HTR-8/SVneo (cell line): ENCODE measurements around the gene OTOP1.
"Not testable (repeated sequence)": the region's sequence is repeated elsewhere in the genome, so short reads cannot be mapped to it uniquely, and the experiment has no call there.

Source experiments
- DNase-seq: peaks from one replicate; pipeline ENCODE4 v3.0.0; 2011; ENCODE audit warnings: low spot score, mixed read lengths; ENCODE audit not compliant: insufficient read length
- FAIRE-seq: peaks from 2 replicates; lab custom pipeline; 2011; peaks lifted over from hg19 to GRCh38; lab: Jason Lieb, UNC

Gene OTOP1

GRCh38 chr4:4166986-4167385 is 59.7 kb downstream of the OTOP1 start:
- not testable (repeated sequence) for DNase-seq, FAIRE-seq

DNA sequence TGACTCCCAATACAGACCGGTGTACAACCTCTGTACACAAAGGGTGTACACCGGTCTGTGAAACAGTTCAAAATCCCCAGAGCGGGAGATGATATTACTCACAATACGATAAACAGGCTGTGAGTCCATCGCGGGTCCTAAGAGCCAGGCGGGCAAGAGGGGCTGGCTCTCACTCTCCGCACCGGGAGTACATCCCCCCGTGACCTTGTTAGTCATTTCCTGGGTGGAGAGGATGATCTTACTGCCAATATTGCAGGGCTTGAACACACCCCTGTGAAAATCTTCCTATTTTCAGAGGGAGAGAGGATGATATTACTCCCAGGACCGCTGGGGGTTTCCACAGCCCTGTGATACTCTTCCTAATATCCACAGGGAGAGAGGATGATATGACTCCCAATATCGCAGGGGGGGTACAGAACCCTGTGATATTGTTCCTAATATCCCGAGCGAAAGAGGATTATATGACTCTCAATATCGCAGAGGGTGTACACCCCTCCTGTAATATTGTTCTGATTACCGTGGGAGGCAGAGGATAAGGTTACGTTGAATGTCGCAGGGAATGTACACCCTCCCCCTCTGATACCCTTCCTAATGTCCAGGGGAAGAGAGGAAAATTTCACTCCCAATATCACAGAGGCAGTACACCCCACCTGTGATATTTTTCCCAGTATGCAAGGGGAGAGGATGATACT is 60.9 kb downstream of the OTOP1 start:
- FAIRE-seq, DNase-seq: not testable (repeated sequence)

GRCh38 chr4:4164532-4165173 is 62.1 kb downstream of the OTOP1 start:
- DNase-seq, FAIRE-seq: not testable (repeated sequence)

DNA sequence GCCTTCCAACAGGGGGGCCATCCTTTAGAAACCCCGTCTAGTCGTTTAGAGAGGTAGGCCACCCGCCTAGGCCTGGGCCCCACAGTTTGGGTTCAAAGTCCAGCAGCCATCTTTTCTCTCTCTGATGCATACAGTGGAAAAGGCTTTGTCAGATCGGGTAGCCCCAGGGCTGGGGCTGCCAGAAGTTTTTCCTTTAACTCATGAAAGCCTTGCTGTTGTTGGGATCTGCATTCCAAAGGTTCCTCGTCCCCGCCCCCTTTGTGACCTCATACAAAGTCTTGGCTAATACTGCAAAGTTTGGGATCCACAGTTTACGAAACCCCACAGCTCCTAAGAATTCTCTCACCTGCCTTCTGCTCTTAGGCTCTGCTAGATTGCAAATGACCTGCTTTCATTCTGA is 64.5 kb downstream of the OTOP1 start:
- DNase-seq, FAIRE-seq: not testable (repeated sequence)

GRCh38 chr4:4160956-4161665 is 65.6 kb downstream of the OTOP1 start:
- not testable (repeated sequence) for DNase-seq, FAIRE-seq

DNA sequence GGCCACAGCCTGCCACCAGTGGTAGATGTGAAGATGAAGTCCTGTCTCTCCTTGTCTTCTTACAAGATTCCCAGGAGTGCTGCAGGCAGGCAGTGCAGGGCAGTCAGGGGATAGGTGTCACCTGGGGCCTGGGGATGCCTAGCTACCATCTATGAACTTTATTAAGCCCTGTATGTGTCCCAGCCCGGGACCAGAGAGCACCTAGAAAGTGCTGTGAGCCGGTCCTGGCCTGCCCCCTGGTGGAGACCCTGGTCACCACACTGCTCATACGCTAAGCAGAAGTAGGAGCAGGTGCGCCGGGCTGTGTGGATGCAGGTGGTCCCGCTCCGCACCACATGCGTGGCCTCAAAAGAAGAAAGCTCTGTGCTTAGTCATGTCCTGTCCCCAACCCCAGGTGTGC is 81.1 kb downstream of the OTOP1 start:
- not testable (repeated sequence) for FAIRE-seq

GRCh38 chr4:4143376-4143775 is 83.4 kb downstream of the OTOP1 start:
- DNase-seq, FAIRE-seq: not testable (repeated sequence)

More for the DNA sequence above, 81.1 kb downstream of the OTOP1 start:
- DNase-seq, result not testable (repeated sequence)

DNA sequence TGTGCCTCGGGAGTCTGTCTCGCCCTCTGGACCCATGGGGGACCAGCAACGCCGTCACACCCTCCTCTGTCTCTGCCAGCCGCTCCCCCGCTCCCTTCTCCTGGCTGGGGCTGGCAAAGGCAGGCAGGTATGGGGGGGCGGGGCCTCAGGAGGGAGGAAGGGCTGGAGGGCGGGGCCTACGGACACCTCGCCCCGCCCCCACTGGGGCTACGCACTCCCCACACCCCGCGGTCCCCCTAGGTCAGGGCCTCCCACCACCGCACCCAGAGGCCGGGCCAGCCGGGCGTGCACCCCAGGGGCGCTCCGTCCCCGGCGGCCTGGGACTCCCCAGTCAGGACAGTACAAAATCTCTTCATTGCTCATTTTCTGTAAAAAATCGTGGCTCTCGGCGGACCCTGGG is 84.0 kb downstream of the OTOP1 start:
- FAIRE-seq, DNase-seq: not testable (repeated sequence)

GRCh38 chr4:4141186-4141585 is 85.5 kb downstream of the OTOP1 start:
- not testable (repeated sequence) for FAIRE-seq, DNase-seq
